Measurements from ENCODE around the gene BUD13.

The BUD13 gene

GRCh38 chr11:116800610-116801009 lies 27.8 kb upstream of the BUD13 start:
- DNase-seq (ENCODE audit: low read depth) = no peak
- TF ChIP-seq, protein P1, sequence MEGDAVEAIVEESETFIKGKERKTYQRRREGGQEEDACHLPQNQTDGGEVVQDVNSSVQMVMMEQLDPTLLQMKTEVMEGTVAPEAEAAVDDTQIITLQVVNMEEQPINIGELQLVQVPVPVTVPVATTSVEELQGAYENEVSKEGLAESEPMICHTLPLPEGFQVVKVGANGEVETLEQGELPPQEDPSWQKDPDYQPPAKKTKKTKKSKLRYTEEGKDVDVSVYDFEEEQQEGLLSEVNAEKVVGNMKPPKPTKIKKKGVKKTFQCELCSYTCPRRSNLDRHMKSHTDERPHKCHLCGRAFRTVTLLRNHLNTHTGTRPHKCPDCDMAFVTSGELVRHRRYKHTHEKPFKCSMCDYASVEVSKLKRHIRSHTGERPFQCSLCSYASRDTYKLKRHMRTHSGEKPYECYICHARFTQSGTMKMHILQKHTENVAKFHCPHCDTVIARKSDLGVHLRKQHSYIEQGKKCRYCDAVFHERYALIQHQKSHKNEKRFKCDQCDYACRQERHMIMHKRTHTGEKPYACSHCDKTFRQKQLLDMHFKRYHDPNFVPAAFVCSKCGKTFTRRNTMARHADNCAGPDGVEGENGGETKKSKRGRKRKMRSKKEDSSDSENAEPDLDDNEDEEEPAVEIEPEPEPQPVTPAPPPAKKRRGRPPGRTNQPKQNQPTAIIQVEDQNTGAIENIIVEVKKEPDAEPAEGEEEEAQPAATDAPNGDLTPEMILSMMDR (IDR thresholded peaks at IDR 0.05; ENCODE audit: insufficient read depth, low read depth, low read length, missing control alignments) = no peak
- no peak overlapping the region for H3K4me3 ChIP-seq (ENCODE audit: low read depth, low read length)

DNA sequence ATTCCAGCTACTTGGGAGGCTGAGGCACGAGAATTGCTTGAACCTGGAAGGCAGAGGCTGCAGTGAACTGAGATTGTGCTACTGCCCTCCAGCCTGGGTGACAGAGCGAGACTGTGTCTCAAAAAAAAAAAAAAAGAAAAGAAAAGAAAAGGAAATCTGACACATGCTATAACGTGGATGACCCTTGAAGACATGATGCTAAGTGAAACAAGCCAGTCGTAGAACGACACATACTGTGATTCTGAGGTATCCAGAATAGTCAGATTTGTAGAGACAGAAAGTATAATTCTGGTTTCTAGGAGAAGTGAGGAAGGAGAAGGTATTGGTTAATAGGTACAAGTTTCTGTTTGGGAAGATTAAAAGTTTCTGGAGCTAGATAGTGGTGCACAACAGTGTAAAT lies 25.6 kb upstream of the BUD13 start:
- no peak overlapping the region for H3K4me3 ChIP-seq (ENCODE audit: low read depth, low read length)
- DNase-seq (ENCODE audit: low read depth) = no peak
- TF ChIP-seq, protein P1 (IDR thresholded peaks at IDR 0.05; ENCODE audit: insufficient read depth, low read depth, low read length, missing control alignments) = no peak

- DNase-seq (ENCODE audit: low read depth) = no peak
- TF ChIP-seq, protein P1 (IDR thresholded peaks at IDR 0.05; ENCODE audit: insufficient read depth, low read depth, low read length, missing control alignments) = no peak
- no peak overlapping the region for H3K4me3 ChIP-seq (ENCODE audit: low read depth, low read length)
Measured at GRCh38 chr11:116797816-116798215, 25.0 kb upstream of the BUD13 start.

DNA sequence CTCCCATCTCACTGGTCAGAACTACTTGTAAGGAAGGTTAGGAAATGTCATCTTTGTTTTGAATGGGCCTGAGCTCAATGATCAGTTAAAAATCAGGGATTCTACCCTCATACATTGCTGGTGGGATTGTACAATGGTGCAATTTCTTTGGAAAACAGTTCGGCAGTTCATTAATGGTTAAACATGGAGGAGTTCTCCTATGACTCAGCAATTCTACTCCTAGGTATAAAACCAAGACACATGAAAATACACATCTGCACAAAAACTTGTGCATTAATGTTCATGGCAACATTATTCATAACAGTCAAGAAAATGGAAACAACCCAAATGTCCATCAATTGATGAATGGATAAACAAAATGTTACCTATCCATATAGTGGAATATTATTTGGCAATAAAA lies 23.8 kb upstream of the BUD13 start:
- H3K4me3 ChIP-seq (ENCODE audit: low read depth, low read length) = no peak overlapping the region
- no peak for DNase-seq (ENCODE audit: low read depth)
- TF ChIP-seq, protein P1 (IDR thresholded peaks at IDR 0.05; ENCODE audit: insufficient read depth, low read depth, low read length, missing control alignments) = no peak

DNA sequence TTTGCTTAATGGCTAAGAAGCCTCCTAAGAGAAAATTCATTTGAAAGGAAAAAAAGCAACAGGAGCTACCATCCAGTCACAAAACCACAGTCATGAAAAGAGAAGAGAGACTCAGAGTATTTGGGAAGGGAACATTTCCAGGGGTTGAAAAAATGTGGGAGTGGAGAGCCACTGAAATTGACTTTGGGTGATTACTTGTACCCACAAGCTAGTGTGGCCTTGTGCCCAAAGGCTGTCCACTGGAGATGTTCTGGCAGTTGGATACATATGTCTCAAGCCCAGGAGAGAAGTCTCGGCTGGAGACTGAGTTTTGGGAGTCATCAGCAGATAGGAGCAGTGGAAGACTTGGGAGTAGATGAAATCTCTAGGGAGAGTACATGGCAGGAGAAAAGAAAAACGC lies 22.1 kb upstream of the BUD13 start:
- TF ChIP-seq, protein P1 (IDR thresholded peaks at IDR 0.05; ENCODE audit: insufficient read depth, low read depth, low read length, missing control alignments) = no peak
- DNase-seq (ENCODE audit: low read depth) = no peak
- H3K4me3 ChIP-seq (ENCODE audit: low read depth, low read length) = no peak overlapping the region

DNA sequence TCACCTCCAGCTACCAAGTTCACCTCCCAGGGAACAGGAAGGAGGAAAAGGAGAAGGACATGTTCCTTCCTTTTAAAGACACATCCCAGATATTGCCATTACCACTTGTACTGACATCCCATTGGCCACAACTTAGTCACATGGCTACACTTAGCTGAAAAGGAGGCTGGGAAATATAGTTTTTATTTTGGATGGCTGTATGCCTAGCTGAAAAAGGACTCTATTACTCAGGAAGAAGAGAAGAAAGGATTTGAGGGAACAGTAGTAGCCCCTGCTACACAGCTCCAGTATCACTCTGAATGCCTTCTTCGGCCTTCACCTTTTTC lies 20.9 kb upstream of the BUD13 start:
- DNase-seq (ENCODE audit: low read depth) = no peak
- TF ChIP-seq, protein P1 (IDR thresholded peaks at IDR 0.05; ENCODE audit: insufficient read depth, low read depth, low read length, missing control alignments) = no peak
- H3K4me3 ChIP-seq (ENCODE audit: low read depth, low read length) = no peak overlapping the region

GRCh38 chr11:116792869-116793771 lies 20.3 kb upstream of the BUD13 start:
- TF ChIP-seq, protein P1 (IDR thresholded peaks at IDR 0.05; ENCODE audit: insufficient read depth, low read depth, low read length, missing control alignments) = no peak
- no peak for DNase-seq (ENCODE audit: low read depth)
- H3K4me3 ChIP-seq (ENCODE audit: low read depth, low read length) = no peak overlapping the region

Data from GM12865 (cell line).